ENCODE data around the gene CHAT.

- TF ChIP-seq CTCF (IDR thresholded peaks at IDR 0.05): no peak
- TF ChIP-seq POLR2A (IDR thresholded peaks at IDR 0.05): no peak
These were observed 13.2 kb downstream of the CHAT start for GRCh38 chr10:49627038-49627437.
